NCI-H446 treated with DMSO at 0.1 percent for 48 hours (cell line): ENCODE measurements around the gene DLK1.

Experiments used
- DNase-seq: peaks from one replicate; lab custom pipeline; 2025; lab: John Stamatoyannopoulos, UW

The DLK1 gene

DNA sequence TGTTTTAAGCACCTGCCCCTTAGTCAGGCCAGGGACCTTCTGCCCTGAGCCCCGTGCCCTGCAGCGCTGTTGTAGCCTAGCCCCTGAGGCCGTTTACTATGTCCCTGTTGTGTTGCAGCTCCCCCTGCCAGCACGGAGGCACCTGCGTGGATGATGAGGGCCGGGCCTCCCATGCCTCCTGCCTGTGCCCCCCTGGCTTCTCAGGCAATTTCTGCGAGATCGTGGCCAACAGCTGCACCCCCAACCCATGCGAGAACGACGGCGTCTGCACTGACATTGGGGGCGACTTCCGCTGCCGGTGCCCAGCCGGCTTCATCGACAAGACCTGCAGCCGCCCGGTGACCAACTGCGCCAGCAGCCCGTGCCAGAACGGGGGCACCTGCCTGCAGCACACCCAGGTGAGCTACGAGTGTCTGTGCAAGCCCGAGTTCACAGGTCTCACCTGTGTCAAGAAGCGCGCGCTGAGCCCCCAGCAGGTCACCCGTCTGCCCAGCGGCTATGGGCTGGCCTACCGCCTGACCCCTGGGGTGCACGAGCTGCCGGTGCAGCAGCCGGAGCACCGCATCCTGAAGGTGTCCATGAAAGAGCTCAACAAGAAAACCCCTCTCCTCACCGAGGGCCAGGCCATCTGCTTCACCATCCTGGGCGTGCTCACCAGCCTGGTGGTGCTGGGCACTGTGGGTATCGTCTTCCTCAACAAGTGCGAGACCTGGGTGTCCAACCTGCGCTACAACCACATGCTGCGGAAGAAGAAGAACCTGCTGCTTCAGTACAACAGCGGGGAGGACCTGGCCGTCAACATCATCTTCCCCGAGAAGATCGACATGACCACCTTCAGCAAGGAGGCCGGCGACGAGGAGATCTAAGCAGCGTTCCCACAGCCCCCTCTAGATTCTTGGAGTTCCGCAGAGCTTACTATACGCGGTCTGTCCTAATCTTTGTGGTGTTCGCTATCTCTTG lies 7.6 kb downstream of the DLK1 start:
- DNase-seq = no peak

DNA sequence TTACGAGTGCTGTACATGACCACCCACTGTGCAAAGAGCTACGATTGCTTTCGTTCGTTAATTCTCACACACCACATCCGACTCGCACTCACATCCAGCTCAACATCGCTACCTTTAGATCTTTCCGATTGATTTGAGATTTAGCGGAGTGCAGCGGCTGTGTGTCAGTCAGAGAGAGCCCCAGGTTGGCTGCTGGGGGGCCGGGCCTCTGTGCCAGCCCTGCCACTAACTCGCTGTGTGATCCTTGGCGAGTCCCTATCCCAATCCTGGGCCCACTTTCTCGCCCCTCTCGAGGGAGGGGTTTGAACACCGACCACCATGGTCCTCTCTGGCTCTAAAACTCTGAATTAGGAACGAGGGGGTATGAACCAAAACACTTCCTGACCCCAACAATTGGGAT lies 8.6 kb downstream of the DLK1 start:
- DNase-seq = no peak

DNA sequence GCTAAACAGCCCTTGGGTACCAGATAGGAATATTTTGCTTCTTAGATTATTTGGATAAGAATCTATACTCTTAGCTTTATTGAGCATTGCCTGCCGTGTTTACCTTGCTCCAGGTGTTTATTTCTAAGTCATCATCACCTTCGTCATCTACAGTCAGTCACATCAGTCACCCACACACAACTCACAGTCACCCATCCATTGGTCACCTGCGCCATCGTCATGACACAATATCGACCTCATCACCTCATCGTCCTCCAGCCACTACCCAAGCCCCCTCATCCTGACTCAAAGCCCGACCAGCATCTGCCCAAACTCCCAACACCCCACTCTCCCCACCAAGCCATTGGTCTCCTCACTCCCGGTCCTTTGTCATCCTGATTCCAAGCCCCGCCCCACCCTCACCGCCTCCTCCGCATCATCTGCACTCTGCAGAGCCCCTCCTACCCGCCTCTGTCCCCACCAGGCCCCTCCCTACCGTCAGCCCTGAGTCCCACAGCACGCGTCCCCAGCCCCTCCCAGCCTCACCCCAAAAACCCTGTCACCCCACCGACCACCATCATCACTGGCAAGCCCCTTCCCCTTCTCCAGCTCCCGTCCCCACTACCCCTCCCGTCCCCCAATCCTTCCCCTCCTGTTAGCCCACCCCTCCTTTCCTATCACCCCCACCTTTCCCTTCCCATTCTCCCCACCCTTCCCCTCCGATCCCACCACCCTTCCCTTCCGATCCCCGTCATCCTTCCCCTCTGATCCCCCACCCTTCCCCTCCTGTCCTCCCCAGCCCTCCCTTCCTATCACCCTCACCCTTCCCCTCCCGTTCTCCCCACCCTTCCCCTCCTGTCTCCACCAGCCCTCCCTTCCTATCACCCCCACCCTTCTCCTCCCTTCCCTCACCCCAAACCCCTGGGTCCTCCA lies 9.8 kb downstream of the DLK1 start:
- DNase-seq = no peak

- DNase-seq = no peak
These were observed 10.8 kb downstream of the DLK1 start for GRCh38 chr14:100737526-100737925.

DNA sequence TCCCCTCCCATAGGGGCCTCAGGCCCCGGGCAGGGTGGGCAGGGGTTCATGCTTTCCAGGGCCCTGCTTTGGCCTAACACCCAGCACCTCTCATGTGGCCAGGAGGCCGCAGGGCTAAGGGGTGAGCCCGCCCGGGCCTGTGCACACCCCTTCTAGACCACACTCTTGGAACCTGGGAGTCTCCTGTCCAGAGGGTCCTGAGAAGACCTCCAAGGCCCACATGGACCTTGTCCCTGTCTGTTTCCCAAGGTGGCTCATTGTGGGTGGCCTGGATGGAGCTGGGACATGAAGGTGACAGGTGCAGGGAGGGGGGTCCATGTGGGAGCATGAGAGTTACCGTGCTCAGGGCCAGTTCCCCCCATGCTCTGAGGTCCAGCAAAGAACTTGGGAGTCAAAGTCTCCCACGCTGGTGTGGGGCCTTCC lies 11.6 kb downstream of the DLK1 start:
- no peak for DNase-seq

GRCh38 chr14:100738704-100739131 lies 12.0 kb downstream of the DLK1 start:
- DNase-seq = no peak

GRCh38 chr14:100739306-100739705 lies 12.6 kb downstream of the DLK1 start:
- no peak for DNase-seq

DNA sequence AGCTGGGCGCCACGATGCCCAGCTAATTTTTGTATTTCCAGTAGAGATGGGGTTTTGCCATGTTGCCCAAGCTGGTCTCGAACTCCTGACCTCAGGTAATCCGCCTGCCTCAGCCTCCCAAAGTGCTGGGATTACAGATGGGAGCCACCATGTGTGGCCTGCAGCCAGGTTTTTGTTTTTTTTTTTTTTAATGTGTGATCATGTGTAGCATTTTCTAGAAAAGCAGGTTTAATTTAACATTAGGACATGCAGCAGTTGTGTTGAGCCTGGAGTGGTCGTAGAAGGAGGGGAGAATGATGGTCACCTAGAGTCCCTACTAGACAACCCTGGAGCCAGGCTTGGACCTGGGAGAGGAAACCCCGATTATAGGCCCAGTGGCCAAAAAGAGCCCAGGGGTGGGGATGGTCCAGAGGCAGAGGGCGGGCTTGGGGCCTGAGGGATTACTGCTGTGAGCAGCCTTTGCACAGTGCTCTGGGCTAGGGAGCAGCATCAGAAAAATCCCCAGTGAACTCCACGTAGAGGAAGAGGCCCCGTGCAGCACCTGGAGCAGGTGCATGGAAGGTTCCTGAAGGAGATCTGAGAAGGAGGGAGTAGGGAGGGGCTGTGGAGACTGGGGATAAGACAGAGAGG lies 13.6 kb downstream of the DLK1 start:
- DNase-seq = no peak

DNA sequence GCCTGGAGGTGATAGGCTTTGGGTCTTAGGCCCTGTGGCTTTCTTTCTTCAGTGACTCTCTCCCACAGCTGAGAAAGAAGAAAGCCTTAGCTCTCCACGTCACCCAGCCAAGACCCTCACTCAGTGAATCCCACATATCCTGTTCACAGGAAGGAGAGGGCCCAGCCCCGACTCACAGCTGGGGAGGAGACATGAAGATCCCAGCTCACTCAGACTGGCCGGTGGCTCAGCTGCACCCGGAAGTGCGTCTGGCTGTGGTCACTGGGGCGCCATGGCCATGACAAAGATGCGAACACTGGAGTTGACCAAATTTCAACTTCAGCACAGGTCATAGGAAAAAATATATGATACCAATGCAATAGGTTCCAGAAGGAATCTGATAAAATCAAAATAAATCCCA lies 14.2 kb downstream of the DLK1 start:
- DNase-seq = no peak

- no peak for DNase-seq
These were observed 15.3 kb downstream of the DLK1 start for GRCh38 chr14:100741966-100742365.

GRCh38 chr14:100746326-100746725 lies 19.6 kb downstream of the DLK1 start:
- no peak for DNase-seq

- no peak for DNase-seq
These were observed 20.4 kb downstream of the DLK1 start for GRCh38 chr14:100747021-100747586.

DNA sequence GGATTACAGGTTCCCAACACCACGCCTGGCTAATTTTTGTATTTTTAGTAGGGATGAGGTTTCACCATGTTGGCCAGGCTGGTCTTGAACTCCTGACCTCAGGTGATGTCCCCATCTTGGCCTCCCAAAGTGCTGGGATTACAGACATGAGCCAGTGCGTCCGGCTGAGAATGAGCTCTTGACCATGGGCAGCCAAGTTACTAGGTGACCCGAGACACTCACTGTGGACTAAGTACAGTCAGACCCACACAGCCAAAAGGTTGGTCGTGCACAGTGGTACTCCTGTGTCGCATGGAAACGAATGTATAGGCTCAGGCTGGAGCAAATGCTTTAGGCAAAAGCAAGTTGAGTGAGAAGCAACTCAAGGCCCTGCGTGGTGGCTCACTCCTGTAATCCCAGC lies 21.0 kb downstream of the DLK1 start:
- no peak for DNase-seq

- DNase-seq = no peak
These were observed 21.7 kb downstream of the DLK1 start for GRCh38 chr14:100748403-100748802.

DNA sequence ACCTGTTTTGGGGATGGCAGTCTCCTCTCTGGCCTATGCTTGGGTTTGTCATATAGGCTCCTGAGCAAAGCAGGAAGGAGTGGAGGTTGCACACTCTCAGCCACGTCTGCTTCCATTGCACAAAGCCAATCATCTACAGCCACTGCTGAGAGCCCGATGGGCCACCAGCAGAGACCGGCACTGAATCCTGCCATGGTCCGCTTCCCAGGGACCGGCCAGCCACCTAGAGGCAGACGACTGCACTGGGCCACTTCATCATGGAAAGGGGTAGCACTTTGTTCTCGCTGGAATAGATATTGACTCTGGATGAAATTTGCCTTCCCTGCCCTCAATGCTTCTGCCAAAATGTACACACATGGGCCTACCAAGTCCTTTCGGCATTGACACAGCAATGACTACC lies 22.3 kb downstream of the DLK1 start:
- DNase-seq = no peak

GRCh38 chr14:100749967-100750597 lies 23.4 kb downstream of the DLK1 start:
- no peak for DNase-seq

DNA sequence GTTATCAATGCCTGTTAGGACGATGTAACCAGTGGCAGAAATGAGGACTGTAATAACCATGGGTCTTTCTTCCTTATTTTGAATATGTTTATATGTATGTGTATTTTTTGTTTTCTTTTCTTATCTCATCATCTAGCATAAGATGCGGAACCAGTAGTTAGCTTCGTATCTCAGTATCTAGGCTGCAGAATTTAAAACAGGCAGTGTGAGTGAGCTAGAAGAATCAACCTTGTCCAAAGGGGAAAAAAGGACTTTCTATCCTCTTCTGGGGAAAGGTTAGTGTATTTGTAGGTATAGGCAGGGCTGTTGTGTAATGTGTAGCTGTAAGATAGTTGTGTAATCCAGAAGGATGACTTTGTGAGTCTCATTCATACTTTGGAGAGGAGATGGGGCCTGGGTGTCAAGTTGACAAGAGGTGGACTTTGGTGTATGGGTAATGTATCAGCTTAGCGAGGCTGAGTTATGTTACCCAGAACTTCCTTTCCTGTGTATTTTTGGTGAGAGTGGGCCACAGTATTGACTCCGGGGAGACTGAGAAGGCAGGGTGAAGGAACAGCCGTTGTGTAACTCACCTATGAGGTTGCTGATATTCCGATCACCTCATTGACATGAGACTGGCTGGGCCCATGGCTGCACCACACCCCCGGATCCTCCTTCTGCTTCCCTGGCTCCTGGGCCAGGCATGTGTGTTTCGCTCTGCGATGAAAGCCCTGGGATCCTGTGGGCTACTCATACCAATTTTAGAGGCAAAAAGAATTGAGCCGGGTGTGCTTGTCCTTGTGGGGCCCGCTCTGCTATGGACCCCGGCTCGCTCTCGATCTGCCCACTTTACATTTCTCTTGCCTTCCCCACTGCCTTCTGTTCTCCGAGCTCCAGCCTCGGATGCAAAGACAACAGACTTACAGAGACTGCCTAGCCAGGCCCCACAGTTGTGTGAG lies 24.3 kb downstream of the DLK1 start:
- DNase-seq = no peak

DNA sequence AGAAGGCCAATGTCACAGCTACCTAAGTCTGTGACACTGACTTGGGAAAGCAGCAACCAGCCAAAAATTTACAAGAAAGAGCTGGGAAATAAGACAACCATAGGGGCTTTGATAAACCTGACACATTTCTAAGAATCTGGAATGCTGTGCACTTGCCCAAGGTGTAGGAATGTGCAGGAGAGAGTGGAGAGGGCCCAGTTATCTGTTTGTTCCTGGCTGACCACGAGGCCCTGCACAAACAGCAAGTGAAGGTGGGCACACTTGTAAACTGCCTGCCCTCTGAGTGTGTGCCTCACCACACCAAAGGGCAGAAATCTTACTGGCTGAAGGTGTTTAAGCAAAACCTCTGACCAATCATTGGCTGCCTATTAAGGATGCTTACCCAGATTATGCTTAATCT lies 27.3 kb downstream of the DLK1 start:
- DNase-seq = no peak

DNA sequence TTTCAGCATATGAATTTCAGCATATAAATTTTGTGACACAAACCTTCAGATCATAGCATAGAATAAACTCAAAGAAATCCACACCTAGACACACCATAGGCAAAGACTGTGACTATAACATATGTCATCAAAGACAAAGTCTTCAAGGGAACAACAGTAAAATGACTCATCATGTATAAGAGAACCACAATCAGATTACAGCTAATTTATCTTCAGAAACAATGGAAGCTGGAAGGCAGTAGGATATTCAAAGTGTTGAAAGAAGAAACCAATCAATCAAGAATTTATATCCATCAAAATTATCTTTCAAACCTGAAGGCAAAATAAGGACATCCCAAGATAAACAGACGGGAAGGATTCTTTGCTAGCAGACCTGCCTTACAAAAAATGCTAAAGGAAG lies 29.0 kb downstream of the DLK1 start:
- DNase-seq = no peak

- DNase-seq = no peak
These were observed 34.8 kb downstream of the DLK1 start for GRCh38 chr14:100761481-100761880.
